Activated T-cell treated with anti-CD3 and anti-CD28 coated beads, Interleukin-2, amount 50 U/mL, for 4 hours (primary cell): ENCODE results near the gene SLC24A4. TPM values are rescaled to one million over a fixed set of nuclear protein-coding genes. Genes with fewer than 3 reads are reported as not detected.

Source experiments
- ATAC-seq, 2 donors: fragments of 200-7000 bp; cut with Tn5 transposase; one replicate each; pipeline ENCODE4 v1.10.0; 2021
- DNase-seq: peaks from one replicate; pipeline ENCODE4 v3.0.0-alpha.2; 2020
- H3K27me3 Mint-ChIP-seq: one replicate; pipeline ENCODE4 v1.8.0; 2021; ENCODE audit warnings: low read depth, mixed read lengths
- H3K36me3 Mint-ChIP-seq: one replicate; pipeline ENCODE4 v1.8.0; 2022; ENCODE audit warnings: mixed read lengths; ENCODE audit not compliant: insufficient read depth
- H3K4me1 Mint-ChIP-seq: one replicate; pipeline ENCODE4 v1.8.0; 2021; ENCODE audit warnings: low read depth, mixed read lengths
- H3K4me3 Mint-ChIP-seq: one replicate; pipeline ENCODE4 v1.8.0; 2021; ENCODE audit warnings: mild to moderate bottlenecking, moderate library complexity, mixed read lengths
- H3K9me3 Mint-ChIP-seq: one replicate; pipeline ENCODE4 v1.8.0; 2021; ENCODE audit warnings: mixed read lengths
- total RNA-seq, 3 donors: library from RNA; stranded (reverse); gene quantifications; one replicate each; pipeline ENCODE4 v1.2.1, GENCODE V29; 2021

SLC24A4 gene
- total RNA-seq, 3 donors from 2014 or later: 0.03 TPM; not detected in 2

DNA sequence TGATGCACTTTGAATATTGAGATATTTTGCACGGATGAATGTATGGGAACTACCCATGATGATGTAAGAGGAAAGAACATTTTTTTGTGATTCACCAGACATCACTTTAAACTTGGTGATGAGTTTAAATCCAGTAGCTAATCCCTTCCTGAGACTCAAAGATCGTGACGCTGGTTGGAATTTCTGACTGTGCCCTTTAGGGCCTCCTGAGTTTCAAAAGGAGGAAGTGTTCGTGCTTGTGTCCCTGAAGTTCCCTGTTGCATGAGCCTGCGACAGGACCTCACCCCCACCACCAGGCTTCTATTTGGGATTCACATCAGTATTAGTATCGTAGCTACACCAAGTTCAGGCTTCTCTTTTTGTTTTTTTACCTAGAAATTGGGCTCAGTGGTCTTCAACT lies 172.1 kb downstream of the SLC24A4 start:
- H3K27me3 Mint-ChIP-seq: no peaks in the 10 kb centered on the region
- no peak for DNase-seq
- H3K9me3 Mint-ChIP-seq: no peaks in the 10 kb centered on the region
- ATAC-seq: no peak
- H3K4me1 Mint-ChIP-seq: no peaks in the 10 kb centered on the region
- H3K36me3 Mint-ChIP-seq: no peaks in the 10 kb centered on the region
- H3K4me3 Mint-ChIP-seq: no peak overlapping the region

DNA sequence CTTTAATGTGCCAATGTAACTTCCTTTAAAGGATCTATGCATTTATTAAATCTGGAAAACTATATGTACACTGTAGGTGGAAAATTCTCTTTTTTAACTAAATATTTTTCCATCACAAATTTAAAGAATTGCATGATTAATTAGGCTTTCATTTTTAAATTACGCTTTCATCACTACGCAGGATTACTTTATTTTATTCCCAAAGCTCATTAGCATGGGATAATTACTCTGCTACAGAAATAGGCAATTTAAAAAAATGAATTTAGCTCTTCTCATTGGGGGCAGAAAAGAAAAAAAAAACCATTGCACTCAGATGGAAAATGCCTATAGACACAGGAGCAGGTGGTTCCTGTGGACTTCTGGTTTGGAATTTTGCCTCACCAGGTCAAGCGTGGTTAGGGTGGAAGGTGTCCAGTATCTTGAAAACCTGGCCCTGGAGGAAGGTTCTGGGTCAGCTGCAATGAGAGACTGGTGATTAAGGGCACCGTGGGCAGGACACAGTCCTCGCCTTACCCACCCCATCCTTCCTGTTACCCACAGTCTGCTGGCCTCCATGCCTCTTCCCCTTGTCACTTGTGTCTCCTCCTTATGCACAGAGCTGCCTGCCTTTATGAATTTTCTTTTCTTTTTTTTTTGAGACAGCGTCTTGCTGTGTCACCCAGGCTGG lies 173.4 kb downstream of the SLC24A4 start:
- Mint-ChIP-seq H3K27me3 (no peaks in the 10 kb centered on the region), H3K4me3 (no peak overlapping the region), H3K9me3 (no peaks in the 10 kb centered on the region), H3K36me3 (no peaks in the 10 kb centered on the region), H3K4me1 (no peaks in the 10 kb centered on the region)
- no peak for DNase-seq
- no peak for ATAC-seq

DNA sequence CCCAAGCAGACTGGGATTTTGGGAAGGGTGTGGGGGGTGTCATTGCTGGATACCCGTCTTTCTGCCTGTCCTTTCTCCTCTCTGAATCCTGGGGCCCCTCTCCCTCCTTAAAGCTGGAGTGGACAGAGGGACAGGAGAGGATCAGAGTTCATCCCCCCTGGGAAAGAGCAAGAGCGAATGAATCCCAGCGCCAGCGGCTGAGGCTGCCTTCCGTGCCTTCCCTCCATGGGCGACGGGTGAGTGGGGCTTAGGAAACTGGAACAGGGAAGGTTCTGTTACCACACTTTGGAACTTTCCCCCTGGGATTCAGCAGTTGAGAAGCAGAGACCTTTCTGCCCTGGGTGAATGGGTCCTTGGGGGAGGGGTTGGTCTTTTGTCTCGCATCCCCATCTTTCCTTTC lies 174.4 kb downstream of the SLC24A4 start:
- H3K27me3 Mint-ChIP-seq: no peaks in the 10 kb centered on the region
- H3K36me3 Mint-ChIP-seq: no peaks in the 10 kb centered on the region
- H3K4me1 Mint-ChIP-seq: no peaks in the 10 kb centered on the region
- DNase-seq (no peak), ATAC-seq (no peak)
- H3K4me3 Mint-ChIP-seq: no peak overlapping the region
- H3K9me3 Mint-ChIP-seq: no peaks in the 10 kb centered on the region

DNA sequence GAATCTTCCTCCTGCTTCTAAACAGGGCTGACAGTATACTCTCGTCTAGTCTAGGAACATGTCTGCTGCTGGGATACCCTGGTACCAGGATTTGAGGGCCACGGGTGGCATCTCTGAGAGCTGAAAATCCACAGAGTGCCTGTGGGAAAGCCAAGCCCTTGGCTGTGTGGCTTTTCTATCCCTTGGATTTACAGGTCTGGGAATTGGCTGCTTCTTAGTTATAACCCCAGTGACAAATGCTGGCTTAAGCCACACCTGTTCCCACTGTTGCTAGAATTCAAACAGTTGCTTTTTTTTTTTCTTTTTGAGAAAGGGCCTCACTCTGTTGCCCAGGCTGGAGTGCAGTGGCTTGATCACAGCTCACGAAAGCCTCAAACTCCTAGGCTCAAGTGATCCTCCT lies 176.3 kb downstream of the SLC24A4 start:
- no peaks in the 10 kb centered on the region for H3K4me1 Mint-ChIP-seq
- no peaks in the 10 kb centered on the region for H3K27me3 Mint-ChIP-seq
- ATAC-seq (no peak), DNase-seq (no peak)
- H3K9me3 Mint-ChIP-seq: no peaks in the 10 kb centered on the region
- no peak overlapping the region for H3K4me3 Mint-ChIP-seq
- no peaks in the 10 kb centered on the region for H3K36me3 Mint-ChIP-seq

DNA sequence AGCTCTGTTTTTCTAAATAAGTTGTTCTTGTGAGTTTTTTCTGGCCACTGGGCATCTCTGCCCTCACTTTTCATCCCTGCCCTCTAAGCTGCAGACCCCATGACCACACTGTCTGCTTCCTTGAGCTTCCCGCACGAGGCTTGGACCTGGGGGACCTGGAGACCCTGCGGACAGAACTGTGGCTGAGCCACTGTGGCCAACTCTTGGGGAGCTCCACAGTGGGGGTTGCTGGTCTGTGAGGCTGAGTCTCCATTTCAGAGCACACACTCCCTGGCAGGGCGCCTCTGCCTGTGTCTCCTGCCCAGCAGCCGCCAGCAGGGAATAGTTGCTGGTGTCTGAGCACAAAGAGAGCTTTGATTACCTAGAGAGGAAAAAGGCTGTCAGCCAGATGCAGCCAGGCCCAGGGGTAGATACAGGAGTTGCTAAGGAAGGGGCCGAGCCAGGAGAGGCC lies 177.6 kb downstream of the SLC24A4 start:
- DNase-seq: no peak
- no peak overlapping the region for H3K4me3 Mint-ChIP-seq
- no peaks in the 10 kb centered on the region for H3K4me1 Mint-ChIP-seq
- no peak for ATAC-seq
- H3K36me3 Mint-ChIP-seq: no peaks in the 10 kb centered on the region
- no peaks in the 10 kb centered on the region for H3K27me3 Mint-ChIP-seq
- no peaks in the 10 kb centered on the region for H3K9me3 Mint-ChIP-seq

DNA sequence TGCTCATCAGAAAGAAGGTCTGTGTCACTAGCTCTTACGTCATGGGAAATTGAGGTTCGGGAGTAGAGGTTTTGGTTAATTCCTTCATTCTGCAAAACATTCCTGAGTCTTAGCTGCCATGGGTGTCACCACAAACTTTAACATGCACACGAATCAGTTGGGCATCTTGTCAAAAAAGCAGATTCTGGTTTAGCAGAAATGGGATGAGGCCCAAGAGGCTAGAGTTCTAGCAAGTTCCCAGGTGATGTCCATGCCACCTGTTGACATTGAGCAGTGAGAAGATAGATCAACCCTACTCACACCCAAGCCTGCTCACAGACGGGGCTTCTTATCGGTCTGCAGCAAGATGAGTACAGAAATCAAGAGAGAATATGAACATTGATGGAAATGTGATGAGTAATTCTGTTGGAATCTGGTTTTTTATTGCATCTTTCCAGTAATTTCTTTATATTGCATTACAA lies 179.0 kb downstream of the SLC24A4 start:
- Mint-ChIP-seq H3K9me3 (no peaks in the 10 kb centered on the region), H3K4me3 (no peak overlapping the region), H3K27me3 (peaks cover 2% of the 10 kb centered on the region), H3K36me3 (no peaks in the 10 kb centered on the region), H3K4me1 (peaks cover 4% of the 10 kb centered on the region)
- no peak for DNase-seq
- no peak for ATAC-seq

DNA sequence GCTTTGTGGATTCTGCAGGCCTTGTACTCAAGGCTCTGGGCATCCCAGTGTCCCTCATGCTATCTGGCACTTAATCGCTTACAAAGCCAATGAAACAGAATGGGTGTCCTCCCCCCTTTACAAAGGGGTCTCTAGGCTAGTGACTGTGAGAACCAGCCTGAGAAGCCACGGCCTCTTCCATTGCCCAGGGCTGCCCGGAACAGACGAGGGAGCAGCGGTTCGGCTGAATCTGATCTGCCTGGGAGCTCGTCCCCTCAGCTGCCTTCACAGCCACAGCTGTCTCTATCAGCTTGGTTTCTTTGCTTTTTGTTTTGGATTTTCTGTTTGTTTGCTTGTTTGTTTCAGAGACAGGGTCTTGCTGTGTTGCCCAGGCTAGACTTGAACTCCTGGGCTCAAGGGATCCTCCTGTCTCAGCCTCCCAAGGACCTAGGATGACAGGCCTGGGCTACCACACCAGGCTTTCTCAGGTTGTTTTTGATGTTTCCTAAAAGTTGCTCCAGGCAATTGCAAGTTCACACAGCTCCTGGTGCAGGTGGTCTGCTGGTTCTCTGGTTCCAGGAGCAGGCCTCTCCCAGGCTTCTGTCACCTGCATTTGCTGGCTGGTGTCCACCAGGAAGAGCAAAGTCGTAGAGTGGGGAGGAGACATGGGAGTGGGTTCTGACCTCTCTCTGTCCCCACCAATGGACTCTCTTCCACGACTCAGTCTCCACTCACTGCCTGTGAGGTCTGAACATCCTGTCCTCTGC lies 179.7 kb downstream of the SLC24A4 start:
- no peak for DNase-seq
- H3K9me3 Mint-ChIP-seq: no peaks in the 10 kb centered on the region
- ATAC-seq: no peak
- H3K4me3 Mint-ChIP-seq: no peak overlapping the region
- H3K36me3 Mint-ChIP-seq: no peaks in the 10 kb centered on the region
- peaks cover 8% of the 10 kb centered on the region for H3K4me1 Mint-ChIP-seq
- peaks cover 2% of the 10 kb centered on the region for H3K27me3 Mint-ChIP-seq

DNA sequence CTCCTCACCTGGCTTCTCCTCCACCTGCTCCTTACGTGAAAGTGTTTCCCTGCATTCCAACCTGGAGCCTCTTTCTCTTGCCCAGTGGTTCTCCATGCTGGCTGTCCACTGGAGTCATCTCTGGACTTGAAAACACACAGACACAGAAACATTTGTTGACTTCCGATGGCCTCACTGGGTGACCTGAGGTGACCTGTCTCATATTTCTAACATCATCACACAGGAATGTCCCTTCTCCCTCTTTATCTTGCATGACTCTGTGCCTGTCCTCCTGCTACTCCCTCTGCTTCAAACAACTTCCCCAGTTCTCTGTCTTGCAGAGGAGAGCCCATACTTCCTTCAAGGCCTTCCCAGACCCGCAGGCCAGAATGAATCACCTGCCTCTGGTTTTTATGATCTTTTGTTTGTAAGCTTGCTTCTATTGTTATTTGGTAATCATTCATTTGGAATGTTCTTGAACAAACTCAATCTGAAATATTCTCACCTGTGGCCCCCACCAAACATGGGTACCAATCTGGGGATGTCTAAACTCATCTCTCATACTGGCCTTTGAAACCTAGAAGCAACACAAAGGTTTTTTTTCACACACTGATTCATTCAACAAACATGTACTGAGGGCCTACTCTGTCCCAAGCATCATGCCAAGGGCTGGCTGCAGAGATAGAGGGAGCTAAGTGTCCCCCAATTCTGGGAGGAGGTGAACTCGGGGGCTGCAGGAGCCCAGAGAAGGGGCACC lies 181.0 kb downstream of the SLC24A4 start:
- Mint-ChIP-seq H3K9me3 (no peaks in the 10 kb centered on the region), H3K4me3 (no peak overlapping the region), H3K4me1 (peaks cover 8% of the 10 kb centered on the region), H3K27me3 (peaks cover 2% of the 10 kb centered on the region), H3K36me3 (no peaks in the 10 kb centered on the region)
- DNase-seq (no peak), ATAC-seq (no peak)

DNA sequence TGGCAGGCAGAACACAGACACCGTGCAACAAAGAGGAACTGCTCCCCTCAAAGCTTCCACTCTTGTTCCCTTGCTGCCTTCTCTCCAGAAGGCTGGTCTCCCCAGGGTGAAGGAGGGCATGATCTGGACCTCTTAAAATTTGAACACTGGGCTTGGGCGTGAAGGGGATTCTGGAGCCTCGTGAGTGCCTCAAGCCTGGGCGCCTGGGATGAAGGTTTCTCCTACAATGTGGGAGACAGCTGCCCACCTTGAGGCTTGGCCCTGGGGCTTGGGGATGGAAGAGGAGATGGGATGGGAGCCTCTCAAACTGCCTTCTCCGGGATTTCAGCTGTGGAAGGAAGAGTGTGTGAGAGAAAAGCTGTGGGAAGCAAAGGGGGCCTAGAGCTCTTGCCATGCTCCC lies 182.9 kb downstream of the SLC24A4 start:
- no peak for ATAC-seq
- DNase-seq: no peak

DNA sequence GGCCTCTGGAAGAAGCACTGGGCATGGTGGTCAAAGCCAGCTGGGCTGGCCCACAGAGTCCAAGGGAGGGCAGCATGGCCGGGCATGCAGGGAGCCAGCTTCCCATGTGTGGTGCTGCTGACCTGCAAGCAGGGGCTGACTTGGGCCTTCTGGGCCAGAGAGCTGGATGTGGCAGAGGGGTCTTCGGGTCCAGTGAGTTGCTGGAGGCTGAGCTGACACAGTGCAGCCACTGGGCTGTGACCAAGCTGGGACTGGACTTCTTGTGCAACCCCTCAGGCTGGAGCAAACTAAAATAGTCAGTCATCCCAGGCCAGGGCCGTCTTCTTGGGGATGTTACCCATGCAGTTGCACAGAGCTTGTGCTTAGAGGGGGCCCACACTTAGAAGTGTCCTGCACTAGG lies 183.3 kb downstream of the SLC24A4 start:
- H3K4me3 Mint-ChIP-seq: no peak overlapping the region
- H3K36me3 Mint-ChIP-seq: no peaks in the 10 kb centered on the region
- peaks cover 2% of the 10 kb centered on the region for H3K27me3 Mint-ChIP-seq
- no peaks in the 10 kb centered on the region for H3K9me3 Mint-ChIP-seq
- DNase-seq (no peak), ATAC-seq (no peak)
- peaks cover 8% of the 10 kb centered on the region for H3K4me1 Mint-ChIP-seq

More for the DNA sequence above, 182.9 kb downstream of the SLC24A4 start:
- Mint-ChIP-seq H3K4me3 (no peak overlapping the region), H3K9me3 (no peaks in the 10 kb centered on the region), H3K4me1 (peaks cover 8% of the 10 kb centered on the region), H3K36me3 (no peaks in the 10 kb centered on the region), H3K27me3 (peaks cover 2% of the 10 kb centered on the region)

DNA sequence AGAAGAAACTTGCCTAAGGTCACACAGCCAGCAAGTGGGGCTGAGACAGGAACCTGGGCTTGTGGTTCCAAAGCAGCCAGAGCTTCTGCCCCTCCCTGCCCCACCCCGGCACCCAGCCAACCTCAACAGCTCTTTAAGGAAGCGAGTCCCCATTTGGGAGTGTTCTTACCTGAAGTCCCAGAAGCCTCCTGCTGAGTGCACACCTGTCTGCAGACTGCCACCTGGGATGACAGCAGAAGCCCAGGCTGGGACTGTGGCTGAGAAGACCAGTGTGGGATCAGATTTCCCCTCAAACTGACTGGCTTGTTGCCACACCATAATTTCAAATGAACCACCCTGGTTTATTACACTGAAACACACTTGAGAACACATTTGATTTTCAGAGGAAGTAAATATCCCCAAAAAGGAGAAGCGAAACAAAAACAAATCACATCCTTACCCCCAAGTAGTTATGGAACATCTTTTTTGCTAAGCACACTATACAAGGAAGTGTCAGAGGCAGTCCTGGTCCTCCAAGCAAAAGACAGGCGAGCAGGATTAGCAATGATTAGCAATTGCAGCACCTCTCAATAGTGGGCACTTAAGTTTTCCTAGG lies 184.3 kb downstream of the SLC24A4 start:
- no peaks in the 10 kb centered on the region for H3K9me3 Mint-ChIP-seq

DNA sequence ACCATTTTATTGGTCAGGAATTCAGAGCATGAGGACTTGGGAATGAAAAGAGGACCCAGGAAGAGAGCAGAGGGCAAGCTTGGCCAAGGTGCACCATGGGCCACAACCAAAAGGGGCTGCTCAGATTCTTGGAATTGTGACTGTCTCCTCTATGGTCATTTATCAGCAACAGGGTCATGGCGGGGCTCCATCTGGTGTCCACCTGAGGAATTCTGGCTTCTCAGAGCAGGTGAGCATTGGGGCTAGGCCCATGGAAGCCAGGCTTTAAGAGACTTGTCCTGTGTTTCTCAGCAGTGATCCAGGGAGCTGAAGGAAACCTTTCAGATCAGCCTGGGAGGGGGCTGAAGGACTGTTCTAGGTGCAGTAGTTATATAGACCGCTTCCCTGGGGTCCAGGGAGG lies 188.0 kb downstream of the SLC24A4 start:
- Mint-ChIP-seq H3K4me1 (peaks cover 19% of the 10 kb centered on the region), H3K27me3 (peaks cover 3% of the 10 kb centered on the region), H3K9me3 (no peaks in the 10 kb centered on the region), H3K4me3 (no peak overlapping the region), H3K36me3 (no peaks in the 10 kb centered on the region)
- DNase-seq (no peak), ATAC-seq (no peak)

More for the DNA sequence above, 184.3 kb downstream of the SLC24A4 start:
- Mint-ChIP-seq H3K4me3 (no peak overlapping the region), H3K4me1 (peaks cover 10% of the 10 kb centered on the region), H3K36me3 (no peaks in the 10 kb centered on the region), H3K27me3 (peaks cover 4% of the 10 kb centered on the region)
- DNase-seq (no peak), ATAC-seq (no peak)

DNA sequence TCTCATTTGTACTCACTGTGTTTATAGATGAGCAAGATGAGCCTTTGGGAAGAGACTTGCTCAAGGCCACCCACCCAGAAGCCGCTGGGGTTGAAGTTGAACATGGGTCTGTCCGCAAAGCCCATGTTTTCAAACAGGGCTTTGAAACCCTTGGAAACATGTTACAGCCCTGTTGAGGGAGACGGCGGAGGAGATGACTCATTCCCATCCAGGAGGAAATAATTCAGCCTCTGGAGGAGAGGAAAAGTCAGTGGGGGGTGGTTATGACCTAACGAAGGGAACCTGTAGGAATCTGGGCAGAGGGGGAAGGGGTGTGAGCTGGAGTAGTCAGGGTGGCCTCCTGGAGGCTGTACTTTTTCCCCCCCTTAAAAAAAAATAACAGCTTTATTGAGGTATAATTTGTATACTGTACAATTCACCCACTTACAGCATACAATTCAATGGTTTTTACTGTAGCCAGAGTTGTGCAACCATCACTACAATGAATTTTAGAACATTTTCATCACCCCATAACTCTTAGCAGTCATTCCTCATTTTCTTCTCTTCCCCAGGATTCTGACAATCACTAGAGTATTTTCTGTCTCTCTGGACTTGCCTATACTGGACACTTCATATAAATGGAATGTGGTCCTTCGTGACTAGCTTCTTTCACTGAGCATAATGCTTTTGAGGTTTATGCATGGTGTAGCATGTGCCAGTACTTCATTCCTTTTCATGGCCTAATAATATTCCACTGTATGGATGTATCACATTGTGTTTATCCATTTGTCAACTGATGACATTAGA lies 188.7 kb downstream of the SLC24A4 start:
- peaks cover 3% of the 10 kb centered on the region for H3K27me3 Mint-ChIP-seq
- no peaks in the 10 kb centered on the region for H3K36me3 Mint-ChIP-seq
- ATAC-seq: no peak
- peaks cover 18% of the 10 kb centered on the region for H3K4me1 Mint-ChIP-seq
- H3K4me3 Mint-ChIP-seq: peak overlapping the region; percentile 35
- no peaks in the 10 kb centered on the region for H3K9me3 Mint-ChIP-seq
- no peak for DNase-seq

DNA sequence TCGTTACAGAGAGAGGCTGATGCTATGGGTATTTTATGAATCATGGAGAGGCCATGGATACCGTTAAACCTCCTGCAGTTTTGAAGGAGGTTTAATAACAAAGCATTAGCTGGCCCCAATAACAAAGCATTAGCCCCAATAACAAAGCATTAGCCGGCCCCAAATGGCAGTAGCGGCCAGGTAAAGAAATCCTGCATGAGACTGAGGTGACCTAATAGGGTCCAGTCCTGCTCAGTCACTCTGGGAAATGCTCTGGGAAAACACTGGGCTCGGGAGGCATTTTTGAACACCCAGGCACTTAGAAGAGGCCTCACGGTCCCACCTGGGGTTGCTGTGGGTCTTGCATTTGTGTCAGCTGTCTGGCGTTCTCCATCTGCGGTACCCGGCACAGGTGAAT lies 189.8 kb downstream of the SLC24A4 start:
- peaks cover 24% of the 10 kb centered on the region for H3K4me1 Mint-ChIP-seq
- peaks cover 5% of the 10 kb centered on the region for H3K27me3 Mint-ChIP-seq
- no peaks in the 10 kb centered on the region for H3K9me3 Mint-ChIP-seq
- DNase-seq (no peak), ATAC-seq (no peak)
- H3K36me3 Mint-ChIP-seq: no peaks in the 10 kb centered on the region
- peak overlapping the region; percentile 78 for H3K4me3 Mint-ChIP-seq
